T-helper 2 cell treated with Interferon-gamma antibody and Interleukin-4, amounts not matched to agents 5 μg/mL and 100 μg/mL, for 36 hours (primary cell): ENCODE measurements around the gene FANCF.
"Not testable (repeated sequence)": the region's sequence is repeated elsewhere in the genome, so short reads cannot be mapped to it uniquely, and the experiment has no call there.

ENCODE experiments used
- DNase-seq: peaks from one replicate; pipeline ENCODE4 v3.0.0; 2021; ENCODE audit warnings: low spot score
- H3K27ac Mint-ChIP-seq: one replicate; pipeline ENCODE4 v1.8.0; 2021; ENCODE audit warnings: mild to moderate bottlenecking, mixed read lengths
- H3K27me3 Mint-ChIP-seq: one replicate; pipeline ENCODE4 v1.8.0; 2021; ENCODE audit warnings: low read depth, mixed read lengths
- H3K36me3 Mint-ChIP-seq: one replicate; pipeline ENCODE4 v1.8.0; 2021; ENCODE audit warnings: low read depth, mixed read lengths
- H3K4me1 Mint-ChIP-seq: one replicate; pipeline ENCODE4 v1.8.0; 2021; ENCODE audit warnings: low read depth, mixed read lengths
- H3K4me3 Mint-ChIP-seq: one replicate; pipeline ENCODE4 v1.8.0; 2022; ENCODE audit warnings: mild to moderate bottlenecking, moderate library complexity, mixed read lengths
- H3K9me3 Mint-ChIP-seq: one replicate; pipeline ENCODE4 v1.8.0; 2021; ENCODE audit warnings: mixed read lengths

The FANCF gene

GRCh38 chr11:22625448-22626287, at the start of gene FANCF:
FANCF (minus strand) TSS chr11:22625823; CDS start chr11:22625810, 13 bp downstream.
- Mint-ChIP-seq H3K36me3 (peaks cover 21% of the 10 kb centered on the region), H3K4me1 (peaks cover 26% of the 10 kb centered on the region), H3K27me3 (no peaks in the 10 kb centered on the region), H3K9me3 (no peaks in the 10 kb centered on the region), H3K27ac (peak within 1 kb of the TSS; percentile 96), H3K4me3 (peak within 1 kb of the TSS; percentile 99)
- DNase-seq: peak; percentile 89

- Mint-ChIP-seq H3K9me3 (no peaks in the 10 kb centered on the region), H3K27ac (no peak overlapping the region), H3K4me1 (no peaks in the 10 kb centered on the region), H3K4me3 (no peak overlapping the region), H3K36me3 (no peaks in the 10 kb centered on the region), H3K27me3 (peaks cover 24% of the 10 kb centered on the region)
- DNase-seq: no peak
Observed at GRCh38 chr11:22674470-22675439, 49.1 kb upstream of the FANCF start.

GRCh38 chr11:22671751-22672150, 46.1 kb upstream of the FANCF start:
- Mint-ChIP-seq H3K9me3 (no peaks in the 10 kb centered on the region), H3K27me3 (peaks cover 35% of the 10 kb centered on the region), H3K4me3 (no peak overlapping the region), H3K27ac (no peak overlapping the region), H3K4me1 (peaks cover 11% of the 10 kb centered on the region), H3K36me3 (no peaks in the 10 kb centered on the region)
- DNase-seq: no peak

- no peak overlapping the region for H3K4me3 Mint-ChIP-seq
- H3K36me3 Mint-ChIP-seq: no peaks in the 10 kb centered on the region
- peaks cover 42% of the 10 kb centered on the region for H3K27me3 Mint-ChIP-seq
- no peak overlapping the region for H3K27ac Mint-ChIP-seq
- no peaks in the 10 kb centered on the region for H3K9me3 Mint-ChIP-seq
- H3K4me1 Mint-ChIP-seq: peaks cover 17% of the 10 kb centered on the region
- no peak for DNase-seq
Observed at GRCh38 chr11:22670830-22671229, 45.2 kb upstream of the FANCF start.

- DNase-seq: no peak
- H3K4me1 Mint-ChIP-seq: peaks cover 17% of the 10 kb centered on the region
- H3K36me3 Mint-ChIP-seq: no peaks in the 10 kb centered on the region
- H3K4me3 Mint-ChIP-seq: no peak overlapping the region
- H3K27ac Mint-ChIP-seq: no peak overlapping the region
- H3K9me3 Mint-ChIP-seq: no peaks in the 10 kb centered on the region
- H3K27me3 Mint-ChIP-seq: peaks cover 48% of the 10 kb centered on the region
Observed at GRCh38 chr11:22669368-22669767, 43.7 kb upstream of the FANCF start.

GRCh38 chr11:22668005-22668796, 42.6 kb upstream of the FANCF start:
- DNase-seq: no peak
- H3K4me3 Mint-ChIP-seq: no peak overlapping the region
- H3K9me3 Mint-ChIP-seq: no peaks in the 10 kb centered on the region
- H3K4me1 Mint-ChIP-seq: peaks cover 17% of the 10 kb centered on the region
- no peak overlapping the region for H3K27ac Mint-ChIP-seq
- no peaks in the 10 kb centered on the region for H3K36me3 Mint-ChIP-seq
- H3K27me3 Mint-ChIP-seq: peaks cover 50% of the 10 kb centered on the region

- H3K9me3 Mint-ChIP-seq: no peaks in the 10 kb centered on the region
- peaks cover 17% of the 10 kb centered on the region for H3K4me1 Mint-ChIP-seq
- H3K27ac Mint-ChIP-seq: no peak overlapping the region
- H3K36me3 Mint-ChIP-seq: no peaks in the 10 kb centered on the region
- peak overlapping the region; percentile 86 for H3K4me3 Mint-ChIP-seq
- peak; percentile 16 for DNase-seq
- peaks cover 47% of the 10 kb centered on the region for H3K27me3 Mint-ChIP-seq
Observed at GRCh38 chr11:22666688-22667439, 41.2 kb upstream of the FANCF start.

- H3K9me3 Mint-ChIP-seq: no peaks in the 10 kb centered on the region
- H3K4me1 Mint-ChIP-seq: peaks cover 17% of the 10 kb centered on the region
- peaks cover 45% of the 10 kb centered on the region for H3K27me3 Mint-ChIP-seq
- no peak for DNase-seq
- H3K27ac Mint-ChIP-seq: no peak within 1 kb of the TSS
- peak within 1 kb of the TSS; percentile 86 for H3K4me3 Mint-ChIP-seq
- no peaks in the 10 kb centered on the region for H3K36me3 Mint-ChIP-seq
Observed at GRCh38 chr11:22666325-22666687, 40.7 kb upstream of the FANCF start, which contains the start of gene GAS2. GAS2 (plus strand) TSS chr11:22666611; CDS start chr11:22674870, 8,259 bp downstream.

- Mint-ChIP-seq H3K4me1 (peaks cover 14% of the 10 kb centered on the region), H3K36me3 (no peaks in the 10 kb centered on the region), H3K4me3 (no peak overlapping the region), H3K27ac (no peak overlapping the region), H3K27me3 (peaks cover 8% of the 10 kb centered on the region), H3K9me3 (no peaks in the 10 kb centered on the region)
- no peak for DNase-seq
Observed at GRCh38 chr11:22659783-22660182, 34.2 kb upstream of the FANCF start.

- H3K9me3 Mint-ChIP-seq: no peaks in the 10 kb centered on the region
- H3K4me3 Mint-ChIP-seq: peak overlapping the region; percentile 17
- DNase-seq: no peak
- H3K27ac Mint-ChIP-seq: peak overlapping the region; percentile 37
- H3K36me3 Mint-ChIP-seq: no peaks in the 10 kb centered on the region
- H3K27me3 Mint-ChIP-seq: peaks cover 2% of the 10 kb centered on the region
- H3K4me1 Mint-ChIP-seq: peaks cover 14% of the 10 kb centered on the region
Observed at GRCh38 chr11:22657101-22657694, 31.6 kb upstream of the FANCF start.

GRCh38 chr11:22656130-22656529, 30.5 kb upstream of the FANCF start:
- peaks cover 2% of the 10 kb centered on the region for H3K27me3 Mint-ChIP-seq
- H3K27ac Mint-ChIP-seq: no peak overlapping the region
- H3K4me3 Mint-ChIP-seq: no peak overlapping the region
- H3K9me3 Mint-ChIP-seq: no peaks in the 10 kb centered on the region
- H3K36me3 Mint-ChIP-seq: no peaks in the 10 kb centered on the region
- H3K4me1 Mint-ChIP-seq: peaks cover 14% of the 10 kb centered on the region
- DNase-seq: no peak

- H3K9me3 Mint-ChIP-seq, H3K36me3 Mint-ChIP-seq, H3K27me3 Mint-ChIP-seq, H3K4me3 Mint-ChIP-seq, H3K4me1 Mint-ChIP-seq, DNase-seq, H3K27ac Mint-ChIP-seq: not testable (repeated sequence)
Observed at GRCh38 chr11:22652346-22652745, 26.7 kb upstream of the FANCF start.

GRCh38 chr11:22641559-22641958, 15.9 kb upstream of the FANCF start:
- no peak overlapping the region for H3K4me3 Mint-ChIP-seq
- H3K27me3 Mint-ChIP-seq: peaks cover 2% of the 10 kb centered on the region
- H3K9me3 Mint-ChIP-seq: no peaks in the 10 kb centered on the region
- H3K36me3 Mint-ChIP-seq: no peaks in the 10 kb centered on the region
- H3K27ac Mint-ChIP-seq: no peak overlapping the region
- no peaks in the 10 kb centered on the region for H3K4me1 Mint-ChIP-seq
- DNase-seq: no peak
